ENCODE measurements around the gene JADE3. TPM values are rescaled to one million over a fixed set of nuclear protein-coding genes. Genes with fewer than 3 reads are reported as not detected.

JADE3 gene
- total and polyA plus RNA-seq, 3 experiments from 2014 or later: 1.6 TPM; not detected in 1

DNA sequence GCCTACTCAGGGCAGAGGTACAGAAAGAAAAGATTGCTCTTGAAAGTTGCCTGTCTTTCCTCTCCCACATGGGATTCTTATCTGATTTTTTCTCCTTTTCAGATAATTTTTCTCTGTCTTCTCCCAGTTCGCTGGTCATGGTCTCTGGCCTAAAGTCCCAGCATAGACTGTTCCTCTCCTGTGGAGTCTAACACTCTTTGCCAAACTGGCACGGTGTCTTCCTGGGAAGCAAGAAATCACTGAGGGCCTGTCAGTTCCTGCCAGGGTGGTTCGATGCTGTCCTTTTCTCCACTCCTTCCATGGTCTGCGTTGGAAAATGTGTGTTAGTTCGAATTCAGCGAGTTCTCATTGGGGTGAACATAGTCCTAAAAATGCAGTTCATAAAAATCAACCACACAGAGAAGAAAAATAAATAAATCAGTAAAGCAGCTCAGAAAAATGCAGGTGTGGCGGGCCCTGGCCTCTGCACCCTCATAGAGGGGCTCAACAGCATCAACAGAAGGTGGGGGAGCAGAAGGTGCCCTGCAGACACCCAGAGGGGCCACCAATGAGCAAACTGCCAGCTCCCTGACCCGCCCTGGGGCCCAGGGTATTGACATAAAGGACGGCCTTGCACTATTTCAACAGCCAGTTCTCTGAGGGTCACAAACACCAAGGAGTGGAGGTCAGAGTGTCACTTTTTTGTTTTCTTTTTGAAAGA, 168.1 kb downstream of the JADE3 start:
- POLR2A ChIA-PET: no interaction called here
- no peak overlapping the region for H3K4me3 ChIP-seq (ENCODE audit: low read length)
- CTCF ChIA-PET: no interaction called here
- H3K36me3 Mint-ChIP-seq: no peaks in the 10 kb centered on the region
- no peaks in the 10 kb centered on the region for H3K36me3 ChIP-seq (ENCODE audit: insufficient read depth, low read length)
- no peaks in the 10 kb centered on the region for H3K9me3 ChIP-seq (ENCODE audit: low read length)
- H3K4me1 ChIP-seq (ENCODE audit: insufficient read depth, low read length): no peaks in the 10 kb centered on the region
- DNase-seq: no peak
- H3K4me3 Mint-ChIP-seq: no peak overlapping the region
- no peak overlapping the region for H3K27ac ChIP-seq (ENCODE audit: low read depth, low read length)
- H3K4me1 Mint-ChIP-seq: no peaks in the 10 kb centered on the region
- no peaks in the 10 kb centered on the region for H3K27me3 ChIP-seq (ENCODE audit: insufficient read depth, low read length, poor library complexity, severe bottlenecking)
- H3K9me3 Mint-ChIP-seq: no peaks in the 10 kb centered on the region
- H3K27ac Mint-ChIP-seq: peak overlapping the region in 1 of 8 donors; percentile 22
- peaks cover 0 to 1% of the 10 kb centered on the region in 2 donors for H3K27me3 Mint-ChIP-seq

DNA sequence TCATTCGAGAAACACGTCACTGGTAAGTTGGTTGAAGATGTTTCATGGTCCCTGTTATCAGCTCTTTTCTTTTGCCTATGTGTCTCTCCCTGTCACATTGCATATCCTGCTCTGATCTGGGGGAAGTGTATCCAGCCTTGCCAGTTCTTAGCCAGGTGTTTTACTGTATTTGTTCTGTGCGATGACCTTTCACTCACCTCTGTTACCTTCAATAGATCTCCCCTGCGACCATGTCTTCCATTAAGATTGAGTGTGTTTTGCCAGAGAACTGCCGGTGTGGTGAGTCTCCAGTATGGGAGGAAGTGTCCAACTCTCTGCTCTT, 168.7 kb downstream of the JADE3 start:
- no peak overlapping the region for H3K27ac ChIP-seq (ENCODE audit: low read depth, low read length)
- ChIA-PET POLR2A (no interaction called here), CTCF (no interaction called here)
- no peak for DNase-seq
- Mint-ChIP-seq H3K4me1 (no peaks in the 10 kb centered on the region), H3K27ac (no peak overlapping the region), H3K36me3 (no peaks in the 10 kb centered on the region), H3K4me3 (no peak overlapping the region), H3K9me3 (no peaks in the 10 kb centered on the region), H3K27me3 (peaks cover 0 to 1% of the 10 kb centered on the region in 2 donors)
- H3K4me3 ChIP-seq (ENCODE audit: low read length): no peak overlapping the region
- H3K27me3 ChIP-seq (ENCODE audit: insufficient read depth, low read length, poor library complexity, severe bottlenecking): no peaks in the 10 kb centered on the region
- no peaks in the 10 kb centered on the region for H3K4me1 ChIP-seq (ENCODE audit: insufficient read depth, low read length)
- no peaks in the 10 kb centered on the region for H3K9me3 ChIP-seq (ENCODE audit: low read length)
- H3K36me3 ChIP-seq (ENCODE audit: insufficient read depth, low read length): no peaks in the 10 kb centered on the region

DNA sequence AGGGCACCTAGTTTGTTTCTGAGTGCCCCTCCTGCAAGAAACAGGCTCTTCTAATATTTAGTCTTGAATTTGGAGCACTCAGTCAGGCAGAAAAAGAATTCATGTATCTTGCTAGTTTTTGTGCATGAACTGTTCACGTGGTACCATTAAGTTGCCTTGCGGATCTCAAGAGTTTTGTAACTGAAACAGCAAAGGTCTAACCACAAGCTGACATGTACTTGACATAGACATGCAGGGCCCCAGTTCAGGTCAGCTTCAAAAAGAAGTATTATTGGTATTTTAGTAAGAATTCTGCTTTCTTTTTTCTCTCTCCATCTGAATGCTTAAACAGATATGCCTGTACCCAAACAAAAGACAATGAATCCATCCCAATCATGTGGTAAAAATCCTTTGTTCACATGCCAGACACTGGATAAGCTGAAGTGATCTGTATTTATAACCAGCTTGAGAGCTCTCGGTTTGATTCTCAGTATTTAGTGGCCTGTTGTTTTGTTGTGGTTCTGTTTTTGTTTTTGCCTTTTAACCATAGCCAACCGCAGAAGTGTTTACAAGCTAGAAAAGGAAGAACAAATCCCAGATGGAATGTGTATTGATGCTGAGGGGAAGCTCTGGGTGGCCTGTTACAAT, 179.0 kb downstream of the JADE3 start:
- no peak overlapping the region for H3K27ac ChIP-seq (ENCODE audit: low read depth, low read length)
- Mint-ChIP-seq H3K4me1 (peaks cover 6 to 28% (median 7%) of the 10 kb centered on the region in 3 donors), H3K4me3 (no peak overlapping the region), H3K27ac (peak overlapping the region in 6 of 8 donors; percentile 1 to 85 (median 40)), H3K27me3 (peaks cover 0 to 1% of the 10 kb centered on the region in 2 donors), H3K9me3 (no peaks in the 10 kb centered on the region), H3K36me3 (no peaks in the 10 kb centered on the region)
- CTCF ChIA-PET: no interaction called here
- H3K27me3 ChIP-seq (ENCODE audit: insufficient read depth, low read length, poor library complexity, severe bottlenecking): no peaks in the 10 kb centered on the region
- H3K4me3 ChIP-seq (ENCODE audit: low read length): no peak overlapping the region
- H3K4me1 ChIP-seq (ENCODE audit: insufficient read depth, low read length): no peaks in the 10 kb centered on the region
- DNase-seq: no peak
- no peaks in the 10 kb centered on the region for H3K36me3 ChIP-seq (ENCODE audit: insufficient read depth, low read length)
- no peaks in the 10 kb centered on the region for H3K9me3 ChIP-seq (ENCODE audit: low read length)
- POLR2A ChIA-PET: no interaction called here

DNA sequence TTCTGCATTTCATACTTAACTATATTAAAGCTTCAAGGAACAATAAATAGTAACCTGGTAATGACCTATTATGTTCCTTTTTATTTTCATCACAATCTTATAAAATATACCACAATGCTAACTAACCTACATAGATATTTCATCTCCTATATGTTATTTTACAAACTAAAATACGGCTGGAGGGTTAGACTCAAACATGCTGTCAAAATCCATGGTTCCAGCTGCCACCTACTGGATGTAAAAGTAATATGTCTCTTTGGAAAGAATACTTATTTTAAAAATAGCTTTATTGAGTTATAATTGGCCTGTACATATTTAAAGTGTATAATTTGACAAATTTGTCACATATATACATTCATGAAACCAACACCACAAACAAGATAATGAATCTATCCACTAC, 181.0 kb downstream of the JADE3 start:
- POLR2A ChIA-PET: no interaction called here
- H3K9me3 Mint-ChIP-seq: no peaks in the 10 kb centered on the region
- Histone ChIP-seq H3K36me3 (ENCODE audit: insufficient read depth, low read length) (no peaks in the 10 kb centered on the region), H3K9me3 (ENCODE audit: low read length) (no peaks in the 10 kb centered on the region), H3K4me3 (ENCODE audit: low read length) (no peak overlapping the region), H3K27me3 (ENCODE audit: insufficient read depth, low read length, poor library complexity, severe bottlenecking) (no peaks in the 10 kb centered on the region), H3K27ac (ENCODE audit: low read depth, low read length) (no peak overlapping the region), H3K4me1 (ENCODE audit: insufficient read depth, low read length) (no peaks in the 10 kb centered on the region)
- CTCF ChIA-PET: interaction anchor here (1.0 to 1.1 kb wide), 2 partner anchors 188 to 335 kb away, joined by 3 read pairs; no protein-coding TSS in a partner anchor
- H3K4me3 Mint-ChIP-seq: no peak overlapping the region
- peak overlapping the region in 1 of 8 donors; percentile 35 for H3K27ac Mint-ChIP-seq
- no peak for DNase-seq
- peaks cover 6 to 28% (median 7%) of the 10 kb centered on the region in 3 donors for H3K4me1 Mint-ChIP-seq
- no peaks in the 10 kb centered on the region for H3K36me3 Mint-ChIP-seq
- peaks cover 0 to 6% of the 10 kb centered on the region in 2 donors for H3K27me3 Mint-ChIP-seq

DNA sequence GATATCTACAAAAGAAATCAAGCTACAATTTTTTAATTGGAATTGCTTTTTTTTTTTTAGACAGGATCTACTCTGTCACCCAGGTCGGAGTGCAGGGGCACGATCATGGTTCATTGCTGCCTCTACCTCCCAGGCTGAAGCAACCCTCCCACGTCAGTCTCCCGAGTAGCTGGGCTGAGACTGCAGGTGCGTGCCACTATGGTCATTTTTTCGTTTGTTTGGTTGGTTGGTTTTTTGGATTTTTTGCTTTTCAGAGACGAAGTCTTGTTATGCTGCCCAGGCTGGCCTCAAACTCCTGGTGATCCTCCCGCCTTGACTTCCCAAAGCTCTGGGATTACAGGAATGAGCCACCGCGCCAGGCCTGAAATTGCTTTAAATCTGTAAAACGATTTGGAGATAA, 181.6 kb downstream of the JADE3 start:
- H3K9me3 Mint-ChIP-seq: no peaks in the 10 kb centered on the region
- POLR2A ChIA-PET: no interaction called here
- no peak overlapping the region for H3K27ac Mint-ChIP-seq
- CTCF ChIA-PET: interaction anchor here (1.0 to 1.1 kb wide), 2 partner anchors 189 to 336 kb away, joined by 3 read pairs; no protein-coding TSS in a partner anchor
- H3K4me1 ChIP-seq (ENCODE audit: insufficient read depth, low read length): no peaks in the 10 kb centered on the region
- no peak overlapping the region for H3K4me3 Mint-ChIP-seq
- no peak for DNase-seq
- no peaks in the 10 kb centered on the region for H3K9me3 ChIP-seq (ENCODE audit: low read length)
- peaks cover 0 to 6% of the 10 kb centered on the region in 2 donors for H3K27me3 Mint-ChIP-seq
- H3K4me3 ChIP-seq (ENCODE audit: low read length): no peak overlapping the region
- H3K27me3 ChIP-seq (ENCODE audit: insufficient read depth, low read length, poor library complexity, severe bottlenecking): no peaks in the 10 kb centered on the region
- no peaks in the 10 kb centered on the region for H3K36me3 Mint-ChIP-seq
- H3K36me3 ChIP-seq (ENCODE audit: insufficient read depth, low read length): no peaks in the 10 kb centered on the region
- no peak overlapping the region for H3K27ac ChIP-seq (ENCODE audit: low read depth, low read length)
- peaks cover 6 to 28% (median 7%) of the 10 kb centered on the region in 3 donors for H3K4me1 Mint-ChIP-seq

DNA sequence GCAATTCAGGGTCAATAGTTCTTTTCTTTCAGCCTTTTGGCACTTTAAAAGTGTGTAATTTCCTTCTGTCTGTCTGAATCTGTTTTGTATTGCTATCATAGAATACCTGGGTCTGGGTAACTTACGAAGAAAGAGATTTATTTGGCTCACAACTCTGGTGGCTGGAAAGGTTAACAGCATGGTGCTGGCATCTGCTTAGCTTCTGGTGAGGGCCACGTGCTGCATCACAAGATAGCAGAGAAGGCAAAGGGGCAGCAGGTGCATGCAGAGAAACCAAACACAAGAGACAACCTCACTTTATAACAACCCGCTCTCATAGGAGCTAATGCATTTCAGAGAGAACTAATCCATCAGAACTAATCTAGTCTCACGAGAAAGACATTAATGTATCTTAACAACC, 184.8 kb downstream of the JADE3 start:
- Histone ChIP-seq H3K4me1 (ENCODE audit: insufficient read depth, low read length) (no peaks in the 10 kb centered on the region), H3K4me3 (ENCODE audit: low read length) (no peak overlapping the region), H3K27ac (ENCODE audit: low read depth, low read length) (no peak overlapping the region), H3K27me3 (ENCODE audit: insufficient read depth, low read length, poor library complexity, severe bottlenecking) (no peaks in the 10 kb centered on the region), H3K36me3 (ENCODE audit: insufficient read depth, low read length) (no peaks in the 10 kb centered on the region), H3K9me3 (ENCODE audit: low read length) (no peaks in the 10 kb centered on the region)
- CTCF ChIA-PET: no interaction called here
- POLR2A ChIA-PET: no interaction called here
- Mint-ChIP-seq H3K27me3 (peaks cover 0 to 21% of the 10 kb centered on the region in 2 donors), H3K4me1 (peaks cover 0 to 4% (median 0%) of the 10 kb centered on the region in 3 donors), H3K4me3 (no peak overlapping the region), H3K27ac (no peak overlapping the region), H3K9me3 (no peaks in the 10 kb centered on the region), H3K36me3 (no peaks in the 10 kb centered on the region)
- DNase-seq: no peak

DNA sequence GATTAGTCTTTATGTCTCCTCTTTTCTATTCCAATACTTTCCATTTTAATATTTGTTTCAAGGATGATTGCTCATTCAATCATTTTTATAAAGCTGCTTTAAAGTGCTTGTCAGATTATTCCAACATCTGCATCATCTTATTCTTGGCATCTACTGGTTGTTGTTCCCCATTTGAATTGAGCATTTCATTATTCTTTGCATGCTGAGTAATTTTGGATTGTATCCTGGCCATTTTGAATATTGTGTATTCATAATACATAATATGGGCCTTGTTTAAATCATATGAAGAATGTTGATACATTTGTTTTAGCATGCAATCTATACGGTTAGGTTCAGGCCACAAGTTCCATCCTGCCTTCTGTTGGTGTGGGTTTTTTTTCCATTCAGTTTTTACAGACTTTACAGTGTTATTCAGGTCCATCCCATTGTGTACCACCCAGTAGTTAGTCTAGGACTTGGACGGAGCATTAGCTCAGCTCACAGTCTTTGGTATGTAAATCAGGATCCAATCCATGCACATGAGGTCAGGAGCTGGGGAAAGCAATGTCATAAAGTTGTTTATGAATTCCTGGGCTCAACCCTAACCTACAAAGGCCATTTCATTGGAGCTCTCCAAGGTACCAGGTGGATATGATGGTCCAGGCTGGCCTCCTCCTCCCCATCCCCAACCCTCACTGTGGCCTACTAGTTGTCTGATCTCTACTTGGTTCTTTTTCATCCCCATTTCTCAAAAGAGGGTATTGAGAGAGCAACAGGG, 186.3 kb downstream of the JADE3 start:
- Histone ChIP-seq H3K4me1 (ENCODE audit: insufficient read depth, low read length) (no peaks in the 10 kb centered on the region), H3K27me3 (ENCODE audit: insufficient read depth, low read length, poor library complexity, severe bottlenecking) (no peaks in the 10 kb centered on the region), H3K9me3 (ENCODE audit: low read length) (no peaks in the 10 kb centered on the region), H3K36me3 (ENCODE audit: insufficient read depth, low read length) (no peaks in the 10 kb centered on the region), H3K27ac (ENCODE audit: low read depth, low read length) (no peak overlapping the region), H3K4me3 (ENCODE audit: low read length) (no peak overlapping the region)
- no peak overlapping the region for H3K27ac Mint-ChIP-seq
- no peaks in the 10 kb centered on the region for H3K36me3 Mint-ChIP-seq
- H3K9me3 Mint-ChIP-seq: no peaks in the 10 kb centered on the region
- no peaks in the 10 kb centered on the region for H3K4me1 Mint-ChIP-seq
- no peak overlapping the region for H3K4me3 Mint-ChIP-seq
- ChIA-PET POLR2A (no interaction called here), CTCF (interaction anchor here (0.6 kb wide), 1 partner anchor 16 kb away, joined by 3 read pairs; no protein-coding TSS in a partner anchor)
- H3K27me3 Mint-ChIP-seq: peaks cover 0 to 25% of the 10 kb centered on the region in 2 donors
- no peak for DNase-seq

DNA sequence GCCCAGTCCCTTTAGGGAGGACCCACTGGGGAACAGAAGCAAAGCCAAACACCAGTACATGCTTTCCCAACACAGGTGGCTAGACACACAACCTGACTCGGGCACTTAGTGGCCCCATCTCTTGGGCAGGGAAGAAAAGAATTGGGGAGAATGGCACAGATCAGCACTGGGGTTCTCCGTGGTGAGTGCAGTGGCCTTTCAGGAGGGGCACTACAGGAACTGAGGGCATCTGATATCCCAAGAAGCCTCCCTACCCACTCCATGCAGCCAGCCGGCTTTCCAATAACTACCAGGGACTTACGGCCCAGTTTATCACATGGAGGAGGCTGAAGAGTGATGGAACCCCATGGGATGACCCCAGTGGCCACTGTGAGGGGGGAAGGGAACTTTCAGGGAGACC, 189.0 kb downstream of the JADE3 start:
- Mint-ChIP-seq H3K36me3 (no peaks in the 10 kb centered on the region), H3K4me1 (no peaks in the 10 kb centered on the region), H3K4me3 (no peak overlapping the region), H3K27me3 (peaks cover 0 to 23% of the 10 kb centered on the region in 2 donors), H3K27ac (no peak overlapping the region), H3K9me3 (no peaks in the 10 kb centered on the region)
- no peak for DNase-seq
- no peak overlapping the region for H3K4me3 ChIP-seq (ENCODE audit: low read length)
- no peaks in the 10 kb centered on the region for H3K36me3 ChIP-seq (ENCODE audit: insufficient read depth, low read length)
- H3K27ac ChIP-seq (ENCODE audit: low read depth, low read length): no peak overlapping the region
- ChIA-PET CTCF (no interaction called here), POLR2A (no interaction called here)
- no peaks in the 10 kb centered on the region for H3K9me3 ChIP-seq (ENCODE audit: low read length)
- H3K4me1 ChIP-seq (ENCODE audit: insufficient read depth, low read length): no peaks in the 10 kb centered on the region
- H3K27me3 ChIP-seq (ENCODE audit: insufficient read depth, low read length, poor library complexity, severe bottlenecking): no peaks in the 10 kb centered on the region
